Measurements from ENCODE around the gene SUCLG2. TPM values are rescaled to one million over a fixed set of nuclear protein-coding genes. Genes with fewer than 3 reads are reported as not detected.

The SUCLG2 gene
- total RNA-seq, 2 experiments from 2014 or later: 81.3 to 85.3 TPM

DNA sequence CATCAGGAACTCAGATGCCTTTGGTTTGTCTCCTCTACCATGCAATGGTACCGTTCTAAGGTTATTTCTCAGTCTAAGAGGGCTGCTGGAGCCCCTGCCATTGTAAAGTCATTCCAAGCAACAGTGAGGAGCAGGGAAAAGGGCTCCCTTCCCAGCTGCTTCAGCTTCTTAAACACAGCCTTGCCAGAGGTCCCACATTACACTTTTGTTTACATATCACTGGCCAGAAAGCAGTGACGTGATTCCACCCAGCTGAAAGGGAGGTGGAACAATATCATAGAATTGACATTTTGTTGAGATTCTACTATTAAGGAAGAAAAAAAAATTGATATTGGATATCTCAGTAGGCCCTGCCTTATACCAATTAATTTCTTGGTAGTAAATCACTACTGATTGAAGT, 194.6 kb downstream of the SUCLG2 start:
- H3K4me3 Mint-ChIP-seq: no peak overlapping the region
- H3K27ac Mint-ChIP-seq: no peak overlapping the region
- H3K36me3 Mint-ChIP-seq (ENCODE audit: low read depth): peaks cover 27% of the 10 kb centered on the region
- DNase-seq: no peak
- H3K4me1 Mint-ChIP-seq (ENCODE audit: low read depth): peaks cover 16% of the 10 kb centered on the region
- H3K27me3 Mint-ChIP-seq (ENCODE audit: low read depth): no peaks in the 10 kb centered on the region
- intact Hi-C loops (cut with micrococcal nuclease): no loop called here
- no peaks in the 10 kb centered on the region for H3K9me3 Mint-ChIP-seq
- CTCF ChIA-PET: no interaction called here

DNA sequence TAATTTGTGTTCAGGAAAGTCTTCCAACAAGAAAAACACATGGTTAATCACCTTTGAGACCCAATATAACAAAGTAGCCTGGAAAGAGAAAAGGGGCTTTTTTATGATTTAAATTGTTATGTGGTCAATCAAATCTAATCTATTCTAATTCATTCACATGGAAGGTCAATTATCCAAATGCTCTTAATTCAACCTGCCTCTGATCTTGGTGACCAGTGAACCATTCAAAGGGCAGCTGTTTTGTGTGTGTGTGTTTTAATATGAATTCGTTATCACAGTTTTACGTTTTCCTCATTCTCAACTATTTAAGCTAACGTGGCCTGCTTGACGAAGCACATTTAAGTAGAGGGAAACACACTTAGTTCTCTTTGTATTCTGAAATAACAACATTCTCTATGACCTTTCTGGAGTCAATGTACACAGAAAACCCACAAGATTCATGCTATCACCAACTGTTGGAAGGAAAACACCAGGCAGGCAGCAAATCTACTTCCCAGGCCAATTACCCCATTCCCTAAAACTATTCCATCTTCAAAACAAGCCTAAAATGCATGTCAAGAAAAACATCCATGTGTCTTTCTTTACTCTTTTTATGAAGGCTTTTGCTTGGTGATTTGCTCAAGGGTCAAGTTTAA, 195.4 kb downstream of the SUCLG2 start:
- Mint-ChIP-seq H3K4me3 (no peak overlapping the region), H3K27ac (no peak overlapping the region), H3K36me3 (ENCODE audit: low read depth) (peaks cover 30% of the 10 kb centered on the region), H3K4me1 (ENCODE audit: low read depth) (peaks cover 16% of the 10 kb centered on the region), H3K27me3 (ENCODE audit: low read depth) (no peaks in the 10 kb centered on the region), H3K9me3 (no peaks in the 10 kb centered on the region)
- intact Hi-C loops (cut with micrococcal nuclease): no loop called here
- DNase-seq: no peak
- CTCF ChIA-PET: no interaction called here

- Mint-ChIP-seq H3K27me3 (ENCODE audit: low read depth) (no peaks in the 10 kb centered on the region), H3K4me3 (no peak overlapping the region), H3K4me1 (ENCODE audit: low read depth) (peaks cover 14% of the 10 kb centered on the region), H3K36me3 (ENCODE audit: low read depth) (peaks cover 32% of the 10 kb centered on the region), H3K9me3 (no peaks in the 10 kb centered on the region), H3K27ac (no peak overlapping the region)
- no peak for DNase-seq
- intact Hi-C loops (cut with micrococcal nuclease): no loop called here
- CTCF ChIA-PET: no interaction called here
Observed at GRCh38 chr3:67458408-67458807, 196.0 kb downstream of the SUCLG2 start.

DNA sequence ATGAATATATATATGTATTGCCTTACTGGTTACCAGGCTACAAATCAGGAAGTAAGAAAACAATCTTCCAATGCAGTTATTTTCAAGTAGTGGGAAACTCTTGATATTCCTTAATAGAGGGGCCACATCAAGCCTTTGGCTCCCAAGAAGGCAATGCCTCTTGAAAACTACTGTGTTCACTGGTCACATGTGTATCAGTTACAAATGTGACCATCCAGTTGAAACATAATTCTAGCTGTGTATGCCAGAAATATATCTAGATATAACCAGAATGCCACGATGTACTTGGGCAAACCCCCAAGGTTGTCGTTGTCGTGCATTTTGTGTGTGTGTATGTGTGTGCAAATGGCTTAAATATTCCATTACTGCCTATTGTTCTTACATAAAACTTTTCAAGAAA, 200.8 kb downstream of the SUCLG2 start:
- CTCF ChIA-PET: no interaction called here
- Mint-ChIP-seq H3K4me3 (no peak overlapping the region), H3K36me3 (ENCODE audit: low read depth) (peaks cover 21% of the 10 kb centered on the region), H3K27ac (no peak overlapping the region), H3K4me1 (ENCODE audit: low read depth) (peaks cover 2% of the 10 kb centered on the region), H3K9me3 (no peaks in the 10 kb centered on the region), H3K27me3 (ENCODE audit: low read depth) (no peaks in the 10 kb centered on the region)
- DNase-seq: no peak
- intact Hi-C loops (cut with micrococcal nuclease): no loop called here

DNA sequence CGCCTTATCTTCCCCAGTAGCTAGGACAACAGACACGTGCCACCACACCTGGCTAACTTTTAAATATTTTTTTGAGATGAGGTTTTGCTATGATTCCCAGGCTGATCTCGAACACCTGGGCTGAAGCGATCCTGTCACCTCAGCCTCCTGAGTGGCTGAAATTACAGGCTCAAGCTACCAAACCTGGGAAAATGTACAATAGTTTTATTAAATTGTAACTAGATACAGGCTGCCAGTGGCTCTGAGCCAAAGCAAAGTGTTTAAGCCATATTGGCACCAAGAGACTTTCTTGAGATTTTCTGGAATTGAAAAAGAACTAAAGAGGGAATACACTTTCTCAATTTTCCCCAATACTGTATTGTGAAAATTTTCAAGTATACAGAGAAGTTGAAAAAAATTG, 204.3 kb downstream of the SUCLG2 start:
- CTCF ChIA-PET: no interaction called here
- intact Hi-C loops (cut with micrococcal nuclease): no loop called here
- Mint-ChIP-seq H3K4me3 (no peak overlapping the region), H3K27me3 (ENCODE audit: low read depth) (no peaks in the 10 kb centered on the region), H3K4me1 (ENCODE audit: low read depth) (peaks cover 2% of the 10 kb centered on the region), H3K36me3 (ENCODE audit: low read depth) (peaks cover 15% of the 10 kb centered on the region), H3K27ac (no peak overlapping the region), H3K9me3 (no peaks in the 10 kb centered on the region)
- no peak for DNase-seq

DNA sequence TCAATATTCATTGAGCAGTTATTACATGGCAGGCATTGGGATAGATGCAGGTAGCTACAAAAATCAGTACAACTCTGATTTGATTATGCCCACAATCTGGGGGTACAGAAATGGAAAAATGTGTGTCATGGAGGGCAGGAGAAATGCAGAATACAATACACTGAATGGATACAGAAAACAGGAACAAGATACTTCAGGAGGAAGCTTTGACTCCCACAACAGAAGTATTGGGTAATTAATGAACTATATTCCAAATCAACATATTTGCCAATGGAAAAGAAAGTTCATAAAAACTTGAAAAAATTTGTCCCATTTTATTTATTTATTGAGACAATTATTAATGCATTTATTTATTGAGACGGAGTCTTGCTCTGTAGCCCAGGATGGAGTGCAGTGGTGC, 207.0 kb downstream of the SUCLG2 start:
- DNase-seq: no peak
- H3K4me1 Mint-ChIP-seq (ENCODE audit: low read depth): no peaks in the 10 kb centered on the region
- H3K36me3 Mint-ChIP-seq (ENCODE audit: low read depth): peaks cover 7% of the 10 kb centered on the region
- no peak overlapping the region for H3K27ac Mint-ChIP-seq
- no peak overlapping the region for H3K4me3 Mint-ChIP-seq
- peaks cover 4% of the 10 kb centered on the region for H3K9me3 Mint-ChIP-seq
- intact Hi-C loops (cut with micrococcal nuclease): no loop called here
- CTCF ChIA-PET: no interaction called here
- no peaks in the 10 kb centered on the region for H3K27me3 Mint-ChIP-seq (ENCODE audit: low read depth)

GRCh38 chr3:67437789-67438188, 216.6 kb downstream of the SUCLG2 start:
- peaks cover 8% of the 10 kb centered on the region for H3K9me3 Mint-ChIP-seq
- H3K4me1 Mint-ChIP-seq (ENCODE audit: low read depth): peaks cover 16% of the 10 kb centered on the region
- no peak overlapping the region for H3K27ac Mint-ChIP-seq
- H3K4me3 Mint-ChIP-seq: no peak overlapping the region
- CTCF ChIA-PET: no interaction called here
- intact Hi-C loops (cut with micrococcal nuclease): no loop called here
- H3K36me3 Mint-ChIP-seq (ENCODE audit: low read depth): peaks cover 59% of the 10 kb centered on the region
- DNase-seq: no peak
- no peaks in the 10 kb centered on the region for H3K27me3 Mint-ChIP-seq (ENCODE audit: low read depth)

- no peak overlapping the region for H3K27ac Mint-ChIP-seq
- H3K4me1 Mint-ChIP-seq (ENCODE audit: low read depth): peaks cover 16% of the 10 kb centered on the region
- H3K27me3 Mint-ChIP-seq (ENCODE audit: low read depth): no peaks in the 10 kb centered on the region
- H3K36me3 Mint-ChIP-seq (ENCODE audit: low read depth): peaks cover 60% of the 10 kb centered on the region
- peaks cover 11% of the 10 kb centered on the region for H3K9me3 Mint-ChIP-seq
- intact Hi-C loops (cut with micrococcal nuclease): no loop called here
- no peak for DNase-seq
- no peak overlapping the region for H3K4me3 Mint-ChIP-seq
- CTCF ChIA-PET: no interaction called here
Observed at GRCh38 chr3:67437090-67437489, 217.3 kb downstream of the SUCLG2 start.

- intact Hi-C loops (cut with micrococcal nuclease): no loop called here
- H3K36me3 Mint-ChIP-seq (ENCODE audit: low read depth): peaks cover 61% of the 10 kb centered on the region
- H3K27me3 Mint-ChIP-seq (ENCODE audit: low read depth): no peaks in the 10 kb centered on the region
- H3K27ac Mint-ChIP-seq: no peak overlapping the region
- peaks cover 4% of the 10 kb centered on the region for H3K4me1 Mint-ChIP-seq (ENCODE audit: low read depth)
- no peak for DNase-seq
- H3K4me3 Mint-ChIP-seq: no peak overlapping the region
- peaks cover 20% of the 10 kb centered on the region for H3K9me3 Mint-ChIP-seq
- CTCF ChIA-PET: no interaction called here
Observed at GRCh38 chr3:67433109-67433508, 221.3 kb downstream of the SUCLG2 start.

GRCh38 chr3:67431887-67432286, 222.5 kb downstream of the SUCLG2 start:
- H3K27ac Mint-ChIP-seq: no peak overlapping the region

GRCh38 chr3:67423722-67424121, 230.7 kb downstream of the SUCLG2 start:
- peaks cover 71% of the 10 kb centered on the region for H3K36me3 Mint-ChIP-seq (ENCODE audit: low read depth)

More at GRCh38 chr3:67431887-67432286, 222.5 kb downstream of the SUCLG2 start:
- no peak for DNase-seq
- H3K9me3 Mint-ChIP-seq: peaks cover 18% of the 10 kb centered on the region
- H3K4me3 Mint-ChIP-seq: no peak overlapping the region
- CTCF ChIA-PET: no interaction called here
- H3K4me1 Mint-ChIP-seq (ENCODE audit: low read depth): peaks cover 2% of the 10 kb centered on the region
- peaks cover 62% of the 10 kb centered on the region for H3K36me3 Mint-ChIP-seq (ENCODE audit: low read depth)
- intact Hi-C loops (cut with micrococcal nuclease): no loop called here
- no peaks in the 10 kb centered on the region for H3K27me3 Mint-ChIP-seq (ENCODE audit: low read depth)

GRCh38 chr3:67421912-67422311, 232.5 kb downstream of the SUCLG2 start:
- no peak for DNase-seq
- intact Hi-C loops (cut with micrococcal nuclease): no loop called here
- Mint-ChIP-seq H3K4me3 (no peak overlapping the region), H3K4me1 (ENCODE audit: low read depth) (peaks cover 3% of the 10 kb centered on the region), H3K9me3 (peaks cover 16% of the 10 kb centered on the region), H3K27me3 (ENCODE audit: low read depth) (no peaks in the 10 kb centered on the region), H3K27ac (no peak overlapping the region), H3K36me3 (ENCODE audit: low read depth) (peaks cover 67% of the 10 kb centered on the region)
- CTCF ChIA-PET: no interaction called here

More at GRCh38 chr3:67423722-67424121, 230.7 kb downstream of the SUCLG2 start:
- no peak overlapping the region for H3K27ac Mint-ChIP-seq
- DNase-seq: no peak
- CTCF ChIA-PET: no interaction called here
- intact Hi-C loops (cut with micrococcal nuclease): no loop called here
- H3K4me1 Mint-ChIP-seq (ENCODE audit: low read depth): no peaks in the 10 kb centered on the region
- H3K27me3 Mint-ChIP-seq (ENCODE audit: low read depth): no peaks in the 10 kb centered on the region
- H3K4me3 Mint-ChIP-seq: no peak overlapping the region
- H3K9me3 Mint-ChIP-seq: peaks cover 18% of the 10 kb centered on the region

GRCh38 chr3:67419779-67420178, 234.6 kb downstream of the SUCLG2 start:
- no peaks in the 10 kb centered on the region for H3K27me3 Mint-ChIP-seq (ENCODE audit: low read depth)
- H3K27ac Mint-ChIP-seq: no peak overlapping the region
- H3K4me3 Mint-ChIP-seq: no peak overlapping the region
- DNase-seq: no peak
- peaks cover 65% of the 10 kb centered on the region for H3K36me3 Mint-ChIP-seq (ENCODE audit: low read depth)
- peaks cover 16% of the 10 kb centered on the region for H3K9me3 Mint-ChIP-seq
- H3K4me1 Mint-ChIP-seq (ENCODE audit: low read depth): peaks cover 7% of the 10 kb centered on the region
- intact Hi-C loops (cut with micrococcal nuclease): no loop called here
- CTCF ChIA-PET: no interaction called here

DNA sequence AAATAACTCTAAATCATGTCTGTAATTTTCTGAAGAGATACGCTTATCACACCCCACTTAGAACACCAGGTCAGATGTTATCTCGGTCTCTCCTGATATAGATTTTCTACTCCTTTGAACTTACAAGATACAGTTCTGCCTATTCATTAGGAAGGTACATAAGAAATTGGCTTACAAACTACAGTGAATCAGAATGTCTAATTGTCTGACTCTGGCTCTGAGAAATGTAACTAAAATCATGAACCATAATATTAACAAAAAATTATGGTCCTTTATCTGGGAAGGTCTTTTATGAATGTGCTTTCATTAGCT, 235.2 kb downstream of the SUCLG2 start:
- Mint-ChIP-seq H3K27ac (no peak overlapping the region), H3K36me3 (ENCODE audit: low read depth) (peaks cover 63% of the 10 kb centered on the region), H3K9me3 (peaks cover 16% of the 10 kb centered on the region), H3K4me3 (no peak overlapping the region), H3K4me1 (ENCODE audit: low read depth) (peaks cover 7% of the 10 kb centered on the region), H3K27me3 (ENCODE audit: low read depth) (no peaks in the 10 kb centered on the region)
- DNase-seq: no peak
- CTCF ChIA-PET: no interaction called here
- intact Hi-C loops (cut with micrococcal nuclease): no loop called here
